Fibroblast of the aortic adventitia (primary cell): ENCODE data around the gene CTDP1. TPM values are rescaled to one million over a fixed set of nuclear protein-coding genes. Genes with fewer than 3 reads are reported as not detected.

Experiments
- DNase-seq: peaks from one replicate; pipeline ENCODE4 v3.0.0-alpha.2; 2010; ENCODE audit warnings: low read depth
- H3K4me3 ChIP-seq: 2 replicates; pipeline ENCODE4 v1.5.1; 2011; ENCODE audit warnings: low read depth, mild to moderate bottlenecking, control low read depth, low read length, moderate library complexity
- CTCF ChIP-seq: IDR thresholded peaks from 2 replicates; pipeline ENCODE4 v1.5.1; 2011; ENCODE audit warnings: mild to moderate bottlenecking, low read length, control low read depth, inconsistent platforms; ENCODE audit not compliant: insufficient read depth
- total RNA-seq: library from RNA; depleted of rRNA; stranded (reverse); fragments of >200 nt; gene quantifications from 2 replicates; pipeline ENCODE4 v1.2.3, GENCODE V29; 2012; ENCODE audit warnings: low replicate concordance

The CTDP1 gene
- total RNA-seq, 1 donor: 14.1 TPM

GRCh38 chr18:79682894-79683625, 3.5 kb downstream of the CTDP1 start:
- no peak for TF ChIP-seq CTCF
- H3K4me3 ChIP-seq: no peak overlapping the region
- no peak for DNase-seq

GRCh38 chr18:79683626-79684282, 4.2 kb downstream of the CTDP1 start:
- DNase-seq: no peak
- TF ChIP-seq CTCF: no peak
- H3K4me3 ChIP-seq: no peak overlapping the region

- no peak overlapping the region for H3K4me3 ChIP-seq
- TF ChIP-seq CTCF: no peak
- DNase-seq: no peak
Observed at GRCh38 chr18:79684283-79684631, 4.7 kb downstream of the CTDP1 start.

- no peak for TF ChIP-seq CTCF
- no peak overlapping the region for H3K4me3 ChIP-seq
- DNase-seq: no peak
Observed at GRCh38 chr18:79684787-79685186, 5.2 kb downstream of the CTDP1 start.

GRCh38 chr18:79685281-79685680, 5.7 kb downstream of the CTDP1 start:
- H3K4me3 ChIP-seq: no peak overlapping the region
- no peak for DNase-seq
- TF ChIP-seq CTCF: no peak

GRCh38 chr18:79685971-79686370, 6.4 kb downstream of the CTDP1 start:
- no peak for TF ChIP-seq CTCF
- no peak for DNase-seq
- H3K4me3 ChIP-seq: no peak overlapping the region

- TF ChIP-seq CTCF: no peak
- no peak overlapping the region for H3K4me3 ChIP-seq
- peak; percentile 6 for DNase-seq
Observed at GRCh38 chr18:79687806-79688205, 8.2 kb downstream of the CTDP1 start.
